ENCODE measurements around the gene HNRNPH2.

Gene HNRNPH2, protein sequence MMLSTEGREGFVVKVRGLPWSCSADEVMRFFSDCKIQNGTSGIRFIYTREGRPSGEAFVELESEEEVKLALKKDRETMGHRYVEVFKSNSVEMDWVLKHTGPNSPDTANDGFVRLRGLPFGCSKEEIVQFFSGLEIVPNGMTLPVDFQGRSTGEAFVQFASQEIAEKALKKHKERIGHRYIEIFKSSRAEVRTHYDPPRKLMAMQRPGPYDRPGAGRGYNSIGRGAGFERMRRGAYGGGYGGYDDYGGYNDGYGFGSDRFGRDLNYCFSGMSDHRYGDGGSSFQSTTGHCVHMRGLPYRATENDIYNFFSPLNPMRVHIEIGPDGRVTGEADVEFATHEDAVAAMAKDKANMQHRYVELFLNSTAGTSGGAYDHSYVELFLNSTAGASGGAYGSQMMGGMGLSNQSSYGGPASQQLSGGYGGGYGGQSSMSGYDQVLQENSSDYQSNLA

DNA sequence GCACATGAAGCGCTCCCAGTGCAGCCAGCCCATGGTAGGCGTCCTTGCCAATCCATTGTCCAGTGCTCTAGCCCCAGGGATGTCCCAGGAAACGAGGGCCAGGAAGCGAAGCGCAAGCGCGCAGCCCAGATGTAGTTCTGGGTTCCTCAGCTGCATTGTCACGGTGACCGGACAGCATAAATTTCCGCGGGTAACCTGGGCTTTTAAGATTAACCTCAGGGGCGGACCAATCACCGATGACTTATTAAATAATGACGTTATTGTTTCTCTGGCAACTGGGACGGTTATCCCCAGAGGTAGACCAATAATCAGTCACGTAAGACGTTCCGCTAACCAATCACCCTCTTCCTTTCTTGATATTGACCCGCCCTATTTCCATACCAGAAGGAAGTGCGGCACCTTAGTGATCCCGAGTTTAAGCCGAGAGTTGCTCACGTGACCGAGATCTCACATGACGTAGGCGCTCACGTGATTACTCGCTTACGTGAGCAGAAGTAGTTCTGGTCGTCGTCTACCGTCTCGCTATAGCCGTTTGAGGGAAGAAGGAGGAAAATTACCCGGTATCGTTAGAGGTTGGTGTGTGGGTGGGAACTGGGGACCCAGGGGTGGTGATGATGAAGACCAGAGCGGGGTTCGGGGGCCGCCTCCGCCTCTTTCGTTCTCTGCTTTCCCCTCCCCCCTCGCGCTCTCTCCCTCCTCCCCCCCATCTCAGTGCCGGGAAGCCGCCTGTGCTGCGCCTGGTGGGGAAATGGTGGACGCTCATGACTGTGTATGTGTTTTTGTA is at the start of gene HNRNPH2, which contains the start of gene GLA:
TSS of gene HNRNPH2 (plus strand) at position 475 of the 784 bp plus-strand sequence. CDS start 3,767 bp downstream, outside the sequence.
TSS of gene GLA (minus strand) at position 178 of the 784 bp plus-strand sequence. CDS start at position 156, 22 bp downstream.
- DNase-seq (ENCODE audit: low read depth in 2 of 2): peak; percentile 68 to 70

DNA sequence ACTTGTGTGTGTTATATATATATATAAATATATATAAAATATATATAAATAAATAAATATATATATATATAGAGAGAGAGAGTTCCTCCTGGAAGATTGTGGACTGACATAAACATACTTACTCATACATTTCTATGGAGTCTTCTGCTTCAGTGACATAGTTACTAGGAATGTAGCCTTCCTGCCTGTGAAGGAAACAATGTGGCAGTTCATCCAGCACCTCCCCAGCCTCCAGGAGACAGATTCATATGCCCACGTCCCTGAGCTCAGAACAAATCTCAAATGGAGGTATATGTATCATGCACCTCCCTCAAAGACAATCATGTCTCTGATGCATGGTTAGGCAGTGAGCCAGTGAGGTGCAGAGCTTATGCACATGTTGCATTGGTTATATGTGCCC is 48.1 kb upstream of the HNRNPH2 start:
- DNase-seq (ENCODE audit: low read depth in 2 of 2): no peak

DNA sequence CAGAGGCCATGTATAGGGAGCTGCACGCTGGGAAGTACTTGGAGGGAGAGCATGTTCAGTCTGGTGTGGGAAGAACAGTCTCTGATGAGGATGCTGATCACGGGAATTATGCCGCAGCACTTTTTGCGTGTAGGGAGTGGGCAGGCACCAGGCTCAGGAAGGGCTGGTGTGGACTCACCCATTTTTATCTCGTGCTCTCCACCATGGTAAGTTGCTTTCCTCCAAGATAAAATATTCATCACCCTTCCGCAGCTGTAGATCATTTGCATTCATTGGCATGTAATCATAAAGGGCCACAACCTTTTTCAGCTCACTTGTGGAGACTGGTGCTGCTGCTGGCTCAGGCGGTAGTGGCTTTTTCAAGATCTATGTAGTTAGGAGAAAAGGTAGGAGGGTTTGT is 47.6 kb upstream of the HNRNPH2 start:
- no peak for DNase-seq (ENCODE audit: low read depth in 2 of 2)

DNA sequence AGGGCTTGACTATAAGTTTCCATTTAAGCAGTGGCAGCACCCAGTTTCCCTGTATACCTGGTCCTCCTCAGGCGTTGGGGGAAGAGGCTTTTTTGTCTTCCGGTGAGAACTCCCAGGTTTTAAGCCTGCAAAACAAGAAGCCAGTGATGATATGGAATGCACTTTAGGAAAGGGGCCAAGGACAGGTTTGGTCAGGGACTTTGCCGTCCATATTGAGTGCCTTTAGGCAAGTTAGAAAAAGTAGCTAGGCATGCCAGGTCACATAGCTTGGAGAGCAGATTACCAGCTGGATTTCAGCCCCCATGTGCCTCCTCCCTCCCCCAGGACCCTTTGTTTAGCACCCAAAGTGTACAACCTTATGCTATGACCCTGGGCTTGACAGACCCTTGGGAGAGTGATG is 45.9 kb upstream of the HNRNPH2 start:
- DNase-seq (ENCODE audit: low read depth in 2 of 2): no peak

DNA sequence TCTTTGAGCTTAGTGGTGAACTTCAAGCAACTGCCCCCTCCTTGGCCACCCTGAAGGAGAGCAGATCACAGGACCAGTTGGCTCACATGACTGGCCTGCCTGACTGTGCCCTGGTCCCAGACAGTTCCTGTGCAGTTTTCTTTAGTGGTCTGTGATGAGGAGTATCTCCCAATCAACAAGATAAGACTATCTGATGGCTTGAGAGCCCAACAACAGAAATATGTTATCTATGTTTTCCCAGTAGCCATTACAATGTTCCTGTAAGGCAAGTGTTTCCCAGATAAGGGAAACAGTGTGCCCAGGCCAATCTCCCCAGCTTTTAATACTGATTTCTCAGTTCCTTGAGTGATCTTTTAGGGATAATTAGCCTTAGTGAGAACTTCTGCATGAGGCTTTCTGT is 45.3 kb upstream of the HNRNPH2 start:
- no peak for DNase-seq (ENCODE audit: low read depth in 2 of 2)

DNA sequence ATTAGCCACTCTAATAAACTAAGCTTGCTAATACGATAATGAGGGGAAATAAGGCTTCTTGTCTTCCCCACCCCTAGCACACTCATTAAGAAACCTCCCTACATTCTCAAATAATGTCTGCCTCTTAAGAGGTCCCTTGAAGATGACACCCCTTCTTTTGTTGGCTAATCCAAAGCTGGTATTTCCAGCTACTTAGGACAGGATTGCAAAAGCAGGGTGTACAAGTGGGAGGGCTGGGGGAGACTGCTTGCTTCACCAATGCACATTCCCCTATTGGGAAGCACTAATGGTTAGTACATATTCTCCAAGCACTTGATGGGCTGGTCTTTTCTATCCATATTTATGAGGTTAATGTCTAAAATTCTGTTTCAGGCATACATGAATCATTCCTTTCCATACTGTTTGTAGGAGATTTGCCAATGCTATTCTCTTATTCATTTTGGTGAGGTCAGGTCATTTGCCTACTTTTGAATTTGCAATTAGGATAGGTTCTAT is 42.7 kb upstream of the HNRNPH2 start:
- DNase-seq (ENCODE audit: low read depth in 2 of 2): no peak

DNA sequence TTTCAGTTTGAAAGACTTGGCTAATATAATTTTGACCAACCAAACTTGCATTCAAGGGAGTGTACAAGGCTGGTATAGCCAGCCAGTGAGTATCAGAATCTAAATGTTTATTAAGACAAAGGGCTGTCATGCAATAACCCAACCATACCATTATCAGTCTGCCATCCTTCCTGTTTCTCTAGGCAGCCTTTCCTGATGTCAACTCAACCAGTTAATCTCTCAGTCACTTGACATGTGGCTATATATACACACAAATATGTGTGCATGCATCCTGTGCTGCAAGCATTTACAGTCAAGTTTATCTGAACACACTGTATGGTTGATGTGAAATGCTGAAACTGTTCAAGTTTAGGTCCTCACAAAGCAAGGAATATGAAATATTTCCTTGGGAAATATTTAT is 39.2 kb upstream of the HNRNPH2 start:
- DNase-seq (ENCODE audit: low read depth in 2 of 2): no peak

DNA sequence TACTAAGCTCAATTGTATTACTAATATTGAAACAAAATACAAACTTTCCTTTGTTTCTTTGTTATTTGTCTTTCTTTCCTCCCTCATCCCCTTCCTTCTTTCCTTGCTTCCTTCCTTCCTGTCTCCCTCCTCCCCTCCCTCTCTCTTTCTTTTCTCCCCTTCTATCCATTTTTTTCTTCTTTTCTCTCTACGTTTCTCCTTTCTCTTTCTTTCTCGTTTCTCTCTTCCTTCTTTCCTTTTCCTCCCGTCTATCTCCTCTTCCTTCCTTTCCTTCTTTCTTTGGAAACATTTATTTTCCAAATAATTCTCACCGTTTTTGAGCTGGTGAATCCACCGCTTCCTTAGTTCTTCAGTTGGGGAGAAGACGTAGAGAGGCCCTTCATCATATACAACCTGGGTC is 38.3 kb upstream of the HNRNPH2 start:
- DNase-seq (ENCODE audit: low read depth in 2 of 2): no peak

DNA sequence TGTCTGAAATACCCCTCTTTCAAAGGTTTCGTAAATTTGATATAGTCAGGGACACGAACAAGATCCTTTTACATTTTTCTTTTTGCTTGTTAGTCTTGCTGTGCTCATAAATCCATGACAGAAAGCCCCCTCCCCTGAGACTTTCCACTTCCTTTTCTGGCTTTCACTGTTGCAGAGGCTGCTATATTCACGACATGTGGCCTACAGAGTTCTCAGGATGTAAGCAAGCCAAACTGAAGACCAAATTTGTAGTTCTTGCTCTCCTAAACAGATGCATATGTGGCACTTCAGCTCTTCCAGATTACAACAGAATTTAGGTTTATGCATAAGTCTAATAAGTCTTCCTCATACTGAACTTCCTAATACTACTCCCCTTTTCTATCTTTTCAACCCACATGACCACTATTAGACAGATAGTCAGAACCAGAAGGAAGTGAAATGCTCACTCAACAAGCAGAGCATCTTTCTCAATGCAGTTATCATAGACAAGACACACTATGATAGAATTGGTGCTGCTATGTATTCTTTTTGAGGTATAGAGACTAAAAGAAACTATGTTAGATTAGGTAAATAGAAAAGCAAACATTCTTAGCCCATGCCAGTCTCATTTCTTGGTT is 37.0 kb upstream of the HNRNPH2 start:
- no peak for DNase-seq (ENCODE audit: low read depth in 2 of 2)

DNA sequence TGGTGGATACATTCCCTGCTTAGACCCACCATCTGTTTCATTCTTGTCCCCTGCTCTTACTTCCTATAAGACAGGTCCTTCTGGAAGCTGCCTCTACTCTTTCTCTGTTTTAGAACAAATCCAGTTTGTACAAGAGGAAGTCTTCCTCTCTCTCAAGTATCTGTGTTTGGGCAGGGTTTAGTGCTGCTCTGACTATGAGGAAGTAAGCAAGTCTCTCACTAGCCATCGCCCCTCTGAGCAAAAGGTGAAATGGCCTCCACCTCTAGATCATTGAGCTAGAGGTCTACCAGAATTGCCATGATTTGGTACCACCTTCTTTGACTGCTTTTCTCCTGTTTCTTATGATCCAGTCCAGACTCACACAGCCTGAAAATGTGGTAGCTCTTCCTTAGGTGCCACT is 30.5 kb upstream of the HNRNPH2 start:
- DNase-seq (ENCODE audit: low read depth in 2 of 2): no peak

DNA sequence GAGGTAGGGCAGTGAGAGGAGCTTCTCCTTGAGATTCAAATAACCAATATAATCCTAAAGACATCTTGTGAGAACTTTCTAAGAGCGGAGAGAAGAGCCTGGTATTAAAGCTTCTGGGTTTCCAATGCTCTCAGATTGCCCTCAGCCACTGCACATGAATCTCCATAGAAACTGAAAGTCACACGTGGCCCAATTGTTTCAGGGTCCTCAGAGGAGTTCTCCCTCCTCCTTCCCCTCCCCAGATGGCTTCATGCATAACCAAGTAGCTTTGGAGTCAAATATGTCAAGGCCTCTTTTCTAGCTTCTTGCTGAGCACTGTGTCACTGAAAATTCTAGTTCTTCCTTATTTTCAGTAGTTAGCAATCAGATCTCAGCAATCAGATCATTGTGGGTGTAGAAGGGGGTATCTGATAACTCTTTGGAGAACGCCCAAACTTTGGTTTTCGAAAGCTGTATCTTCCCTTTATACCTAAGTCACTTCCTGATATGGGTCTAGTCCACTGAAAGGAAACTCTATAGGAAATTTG is 24.3 kb upstream of the HNRNPH2 start:
- no peak for DNase-seq (ENCODE audit: low read depth in 2 of 2)

DNA sequence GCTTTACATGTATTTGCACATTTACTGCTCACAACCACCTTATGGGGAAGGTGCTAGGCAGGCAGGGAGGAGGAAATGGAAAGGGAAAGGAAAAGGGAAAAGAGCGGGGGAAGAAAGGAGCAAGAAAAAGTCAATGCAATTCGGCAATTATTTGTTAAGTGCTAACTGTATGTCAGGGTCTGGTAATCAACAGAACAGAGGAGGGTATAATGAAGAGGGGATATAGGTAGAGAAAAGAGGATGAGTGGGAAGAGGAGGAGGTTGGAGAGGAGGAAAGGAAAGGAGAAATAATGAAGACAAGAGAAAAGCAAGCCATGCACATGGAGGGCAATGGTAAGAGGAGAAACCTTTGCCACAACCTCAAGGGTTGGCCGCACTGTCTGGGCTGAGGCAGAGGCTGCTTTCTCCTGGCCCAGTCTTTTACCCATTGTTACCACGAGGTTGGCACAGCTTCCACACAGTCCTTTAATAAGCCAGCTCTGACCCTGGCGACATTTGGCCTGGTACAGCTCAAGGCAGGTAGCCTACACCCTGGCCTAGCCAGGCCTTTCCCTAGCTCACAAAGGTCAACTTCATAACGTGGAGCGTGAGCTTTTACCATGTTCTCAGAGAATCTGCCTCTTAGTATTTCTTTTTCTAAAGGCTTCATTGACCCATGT is 22.9 kb upstream of the HNRNPH2 start:
- DNase-seq (ENCODE audit: low read depth in 2 of 2): no peak

DNA sequence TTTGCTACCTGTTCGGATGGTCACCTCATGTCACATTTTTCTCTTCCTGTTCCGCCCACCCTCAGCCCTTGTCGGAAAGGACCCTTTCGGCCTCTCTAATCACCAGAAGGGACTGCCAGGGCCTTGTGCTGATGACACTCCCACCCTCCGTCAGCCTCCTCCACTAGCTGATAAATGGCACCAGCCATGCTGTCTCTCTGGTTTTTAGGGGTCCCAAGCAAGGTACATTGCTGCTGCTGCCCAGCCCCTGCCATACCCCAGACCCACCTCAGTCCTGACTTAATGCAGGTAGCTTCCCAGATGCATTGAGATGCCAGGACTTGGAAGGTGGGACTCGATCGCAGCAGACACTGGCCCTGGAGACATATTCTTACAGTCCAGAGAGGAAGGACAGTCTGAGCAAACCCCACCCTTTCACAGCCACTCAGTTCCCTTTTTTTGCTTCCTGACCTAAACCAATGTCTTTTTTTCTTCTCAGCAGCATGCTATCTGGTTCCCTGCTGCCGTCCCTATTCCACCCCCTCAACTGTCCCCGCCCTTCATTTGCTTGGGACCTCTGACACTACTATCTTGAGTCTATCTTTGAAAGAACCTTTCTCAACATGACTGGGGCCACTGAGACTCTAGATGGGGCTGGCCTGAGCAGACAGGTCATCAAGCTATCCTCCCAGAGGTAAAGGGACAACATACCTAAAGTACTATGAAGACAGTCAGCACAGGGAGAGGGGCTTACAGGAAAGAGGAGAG is 22.1 kb upstream of the HNRNPH2 start, which contains the start of gene BTK:
TSS of gene BTK (minus strand) at position 397 of the 747 bp plus-strand sequence. CDS start 10,907 bp downstream, outside the sequence.
- DNase-seq (ENCODE audit: low read depth in 2 of 2): no peak

DNA sequence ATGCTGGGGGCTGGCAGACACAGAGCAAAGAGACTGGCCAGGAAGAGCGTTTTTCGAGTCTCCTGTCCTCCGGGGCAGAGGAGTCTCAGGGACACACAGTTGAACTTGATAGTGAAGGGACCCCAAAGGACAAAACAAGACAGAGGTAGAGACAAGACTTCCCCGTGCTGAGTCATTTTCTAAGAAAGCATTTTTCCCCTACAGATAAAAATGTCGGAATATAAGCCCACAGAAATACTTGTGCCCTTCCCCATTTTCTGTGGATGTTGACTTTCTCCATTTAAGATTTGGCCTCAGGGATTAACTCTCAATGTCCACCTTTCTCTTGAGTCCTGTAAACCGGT is 21.5 kb upstream of the HNRNPH2 start:
- DNase-seq (ENCODE audit: low read depth in 2 of 2): no peak

DNA sequence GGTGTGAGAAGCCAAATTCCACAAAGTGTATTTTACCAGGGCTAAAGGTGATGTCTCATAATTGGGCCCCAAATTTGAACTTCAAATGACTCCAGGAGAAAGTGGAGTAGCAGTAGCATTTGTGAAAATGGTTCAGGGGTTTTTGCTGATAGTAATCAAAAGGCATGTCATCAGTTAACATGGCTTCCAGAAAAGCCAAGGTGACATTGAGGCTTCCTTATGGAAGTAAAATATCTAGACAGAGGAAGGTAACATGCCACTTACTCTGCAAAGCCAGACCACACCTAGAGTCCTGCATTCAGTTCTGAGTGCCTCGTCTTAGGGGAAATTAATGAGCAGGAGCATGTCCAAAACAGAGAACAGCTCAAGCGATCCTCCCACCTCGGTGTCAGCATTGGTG is 19.4 kb upstream of the HNRNPH2 start:
- DNase-seq (ENCODE audit: low read depth in 2 of 2): no peak

DNA sequence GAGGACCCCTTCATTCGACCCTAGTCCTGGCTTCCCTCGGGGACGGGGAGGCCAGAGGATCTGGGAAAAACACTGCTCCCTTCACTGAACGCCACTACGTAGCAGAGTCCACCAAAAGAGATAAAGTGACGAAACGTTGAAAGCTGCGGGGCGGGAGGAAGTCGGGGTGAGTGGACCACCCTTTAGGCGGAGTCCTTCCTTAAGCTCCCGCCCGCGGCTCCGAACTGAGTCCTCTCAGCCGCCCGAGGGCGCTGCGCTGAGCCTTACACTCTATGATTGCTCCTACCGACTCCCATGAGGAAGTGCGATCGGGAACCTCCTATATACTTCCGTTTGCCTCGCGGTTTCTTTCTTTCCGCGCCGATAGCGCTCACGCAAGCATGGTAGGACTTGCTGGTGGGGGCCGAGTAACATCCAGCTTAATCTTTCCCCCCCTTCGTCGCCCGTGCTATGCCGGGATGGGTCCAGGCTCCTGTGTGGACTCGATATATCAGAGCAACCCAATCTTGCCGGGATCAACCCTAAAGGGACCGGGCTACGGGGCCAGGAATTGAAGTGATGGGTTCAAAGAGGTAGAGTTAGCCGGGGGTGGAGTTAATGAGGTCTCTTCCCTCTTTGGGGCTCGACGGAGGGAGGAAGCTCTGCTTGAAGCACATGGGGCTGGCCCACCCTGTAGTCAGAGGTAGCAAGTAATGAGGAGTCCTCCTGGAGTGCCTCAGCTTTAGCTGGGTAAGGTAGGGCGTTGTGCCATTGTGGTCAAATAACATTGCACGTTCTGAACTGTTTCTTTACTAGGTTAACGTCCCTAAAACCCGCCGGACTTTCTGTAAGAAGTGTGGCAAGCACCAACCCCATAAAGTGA is 17.1 kb upstream of the HNRNPH2 start, which contains the start of gene RPL36A:
TSS of gene RPL36A (plus strand) at position 348 of the 862 bp plus-strand sequence. CDS start at position 381, 33 bp downstream.
- peak; percentile 50 to 55 for DNase-seq (ENCODE audit: low read depth in 2 of 2)

DNA sequence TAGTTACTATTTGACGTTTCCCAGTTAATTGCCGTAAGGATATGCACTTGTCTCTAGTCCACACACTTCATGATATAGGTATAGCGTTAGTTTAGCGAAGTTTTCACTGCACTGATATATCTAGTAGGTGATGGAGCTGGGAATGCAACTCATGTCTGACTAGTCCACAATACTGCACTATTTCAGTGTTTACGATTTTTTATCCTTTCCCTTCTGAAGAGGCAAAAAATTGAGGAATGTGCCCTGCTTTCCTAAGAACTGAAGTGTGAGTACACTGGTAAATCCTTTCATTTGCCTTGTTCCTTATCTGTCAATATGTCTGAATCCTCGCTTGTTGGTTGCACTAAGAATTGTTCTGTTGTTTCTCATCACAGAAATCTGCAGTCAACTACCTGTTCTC is 16.2 kb upstream of the HNRNPH2 start:
- DNase-seq (ENCODE audit: low read depth in 2 of 2): no peak

DNA sequence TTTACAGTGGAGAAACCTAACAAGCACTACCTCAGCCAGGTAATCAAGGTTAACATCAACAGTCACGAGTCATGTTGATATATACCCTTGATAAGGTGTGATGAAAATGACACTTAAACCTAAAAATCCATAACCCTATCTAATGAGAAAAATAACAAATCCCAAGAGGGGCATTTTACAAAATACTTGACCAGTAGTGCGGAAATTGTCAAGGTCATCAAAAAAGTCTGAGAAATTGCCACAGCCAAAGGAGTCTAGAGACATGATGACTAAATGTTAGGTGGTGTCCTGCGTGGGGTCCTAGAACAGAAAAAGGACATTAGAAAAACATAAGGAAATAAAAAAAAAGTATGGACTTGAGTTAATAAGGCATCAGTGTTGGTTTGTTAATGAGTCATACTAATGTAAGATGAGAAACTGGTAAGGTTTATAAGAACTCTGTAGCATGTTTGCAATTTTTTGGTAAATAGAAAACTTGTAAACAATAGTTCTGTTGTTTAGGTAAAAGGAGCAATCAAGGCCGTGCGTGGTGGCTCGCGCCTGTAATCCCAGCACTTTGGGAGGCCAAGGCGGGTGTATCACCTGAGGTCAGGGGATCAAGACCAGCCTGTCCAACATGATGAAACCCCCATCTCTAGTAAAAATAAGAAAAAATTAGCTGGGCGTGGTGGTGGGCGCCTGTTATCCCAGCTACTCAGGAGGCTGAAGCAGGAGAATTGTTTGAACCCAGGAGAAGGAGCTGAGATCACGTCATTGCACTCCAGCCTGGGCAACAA is 14.3 kb upstream of the HNRNPH2 start:
- DNase-seq (ENCODE audit: low read depth in 2 of 2): no peak

DNA sequence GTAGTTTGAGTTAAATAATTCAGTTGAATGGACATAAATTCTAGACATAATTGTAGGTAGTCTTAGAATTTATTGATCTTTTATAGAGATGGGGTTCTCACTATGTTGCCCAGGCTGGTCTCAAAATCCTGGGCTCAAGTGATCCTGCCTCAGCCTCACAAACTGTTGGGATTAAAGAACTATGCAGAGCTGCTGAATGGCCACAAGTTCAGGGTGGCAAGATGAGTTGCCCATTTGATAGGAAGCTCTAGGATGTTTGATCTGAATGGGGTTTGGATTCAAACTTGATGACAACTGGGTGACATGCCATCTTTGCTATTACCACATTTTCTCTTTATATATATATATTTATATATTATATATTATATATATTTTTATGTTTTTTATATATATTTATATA is 13.7 kb upstream of the HNRNPH2 start:
- DNase-seq (ENCODE audit: low read depth in 2 of 2): no peak

All from stimulated activated CD8-positive, alpha-beta memory T cell treated with anti-CD3 and anti-CD28 coated beads, Interleukin-7, amount 100 ng/mL, for 1 hour (primary cell).